Gastroesophageal sphincter (tissue), 3 donors: Measurements from ENCODE around the gene GJA5.

Experiments used
- EP300 ChIP-seq: sonication (generic); formaldehyde crosslinking; IDR thresholded peaks from one replicate; pipeline ENCODE4 v1.6.1; 2017; ENCODE audit warnings: antibody characterized with exemption, mild to moderate bottlenecking
- POLR2A ChIP-seq, 2 donors: fragments of 450-650 bp; IDR thresholded peaks; one replicate each; pipeline ENCODE4 v1.6.1; 2017; ENCODE audit warnings: antibody characterized with exemption in 2 of 2, mild to moderate bottlenecking in 2 of 2, moderate library complexity in 1 of 2
- POLR2AphosphoS5 ChIP-seq: sonication (generic); formaldehyde crosslinking; IDR thresholded peaks from one replicate; pipeline ENCODE4 v1.6.1; 2017; ENCODE audit warnings: antibody characterized with exemption
- TF ChIP-seq, protein P1 (sequence below), 4 experiments: fragments of 200-600 bp in 2 of 4; fragments of 450-650 bp in 2 of 4; sonication (generic) in 1 of 4; IDR thresholded peaks; one replicate each; pipeline ENCODE4 v1.5.1; 2017 to 2019; ENCODE audit warnings: antibody characterized with exemption in 4 of 4, mild to moderate bottlenecking in 2 of 4, moderate library complexity in 2 of 4

DNA sequence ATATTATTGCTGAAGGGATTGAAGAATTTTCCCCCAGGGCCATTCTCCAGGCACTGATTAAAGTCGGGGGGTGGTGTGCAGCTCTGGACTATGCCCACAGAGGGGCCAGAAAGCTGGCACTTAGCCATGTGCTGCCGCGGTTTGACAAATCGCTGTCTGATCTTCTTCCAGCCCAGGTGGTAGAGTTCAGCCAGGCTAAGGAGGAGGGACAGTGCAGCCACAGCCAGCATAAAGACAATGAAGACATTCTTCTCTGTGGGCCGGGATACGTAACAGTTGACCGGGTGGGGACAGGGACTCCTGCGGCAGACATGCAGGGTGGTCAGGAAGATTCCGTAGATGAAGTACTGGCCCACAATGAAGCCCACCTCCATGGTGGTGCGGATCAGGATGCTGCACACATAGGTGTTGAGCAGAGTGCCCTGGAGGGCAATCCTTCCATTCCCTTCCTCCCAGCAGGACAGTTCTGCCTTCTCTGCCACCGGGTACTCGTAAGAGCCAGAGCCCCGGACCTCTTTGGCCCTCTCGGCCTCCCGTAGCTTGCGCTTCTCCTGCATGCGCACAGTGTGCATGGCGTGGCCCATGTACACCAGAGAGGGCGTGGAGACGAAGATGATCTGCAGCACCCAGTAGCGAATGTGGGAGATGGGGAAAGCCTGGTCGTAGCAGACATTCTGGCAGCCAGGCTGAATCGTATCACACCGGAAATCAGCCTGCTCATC lies 1.9 kb downstream of the GJA5 start:
- TF ChIP-seq, protein P1, sequence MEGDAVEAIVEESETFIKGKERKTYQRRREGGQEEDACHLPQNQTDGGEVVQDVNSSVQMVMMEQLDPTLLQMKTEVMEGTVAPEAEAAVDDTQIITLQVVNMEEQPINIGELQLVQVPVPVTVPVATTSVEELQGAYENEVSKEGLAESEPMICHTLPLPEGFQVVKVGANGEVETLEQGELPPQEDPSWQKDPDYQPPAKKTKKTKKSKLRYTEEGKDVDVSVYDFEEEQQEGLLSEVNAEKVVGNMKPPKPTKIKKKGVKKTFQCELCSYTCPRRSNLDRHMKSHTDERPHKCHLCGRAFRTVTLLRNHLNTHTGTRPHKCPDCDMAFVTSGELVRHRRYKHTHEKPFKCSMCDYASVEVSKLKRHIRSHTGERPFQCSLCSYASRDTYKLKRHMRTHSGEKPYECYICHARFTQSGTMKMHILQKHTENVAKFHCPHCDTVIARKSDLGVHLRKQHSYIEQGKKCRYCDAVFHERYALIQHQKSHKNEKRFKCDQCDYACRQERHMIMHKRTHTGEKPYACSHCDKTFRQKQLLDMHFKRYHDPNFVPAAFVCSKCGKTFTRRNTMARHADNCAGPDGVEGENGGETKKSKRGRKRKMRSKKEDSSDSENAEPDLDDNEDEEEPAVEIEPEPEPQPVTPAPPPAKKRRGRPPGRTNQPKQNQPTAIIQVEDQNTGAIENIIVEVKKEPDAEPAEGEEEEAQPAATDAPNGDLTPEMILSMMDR (IDR thresholded peaks at IDR 0.05) = no peak
- TF ChIP-seq POLR2A (IDR thresholded peaks at IDR 0.05) (no peak), EP300 (no peak), POLR2AphosphoS5 (no peak)
